GM23338 (cell line): ENCODE measurements around the gene CLSTN2. TPM values are rescaled to one million over a fixed set of nuclear protein-coding genes. Genes with fewer than 3 reads are reported as not detected.

ENCODE experiments used
- ATAC-seq: fragments of 200-7000 bp; cut with Tn5 transposase; 3 replicates; pipeline ENCODE4 v1.9.1; 2020
- DNase-seq: peaks from one replicate; pipeline ENCODE4 v3.0.0-alpha.2; 2015; ENCODE audit warnings: low spot score
- H2AFZ ChIP-seq: fragments of 200-600 bp; sonication (generic); 2 replicates; pipeline ENCODE4 v1.8.0; 2016; ENCODE audit warnings: antibody characterized with exemption, mild to moderate bottlenecking, moderate library complexity
- H3F3A ChIP-seq: fragments of 200-600 bp; sonication (generic); replicated peaks from 2 replicates; pipeline ENCODE4 v1.8.0; 2017; ENCODE audit warnings: antibody characterized with exemption, mixed run types, low read depth
- H3K27ac ChIP-seq: fragments of 200-600 bp; sonication (generic); 2 replicates; pipeline ENCODE4 v1.6.1; 2016; ENCODE audit warnings: low read depth
- H3K27me3 ChIP-seq: fragments of 200-600 bp; sonication (generic); 2 replicates; pipeline ENCODE4 v1.8.0; 2016; ENCODE audit warnings: mild to moderate bottlenecking, mixed run types, moderate library complexity; ENCODE audit not compliant: insufficient read depth
- H3K36me3 ChIP-seq: fragments of 200-600 bp; sonication (generic); 2 replicates; pipeline ENCODE4 v1.8.0; 2016; ENCODE audit warnings: mild to moderate bottlenecking; ENCODE audit not compliant: insufficient read depth
- H3K4me1 ChIP-seq: fragments of 200-600 bp; sonication (generic); 2 replicates; pipeline ENCODE4 v1.8.0; 2016; ENCODE audit warnings: mild to moderate bottlenecking, moderate library complexity; ENCODE audit not compliant: insufficient read depth
- H3K4me2 ChIP-seq: fragments of 200-600 bp; sonication (generic); 2 replicates; pipeline ENCODE4 v1.7.1; 2017; ENCODE audit warnings: mixed run types
- H3K4me3 ChIP-seq: fragments of 200-600 bp; sonication (generic); 2 replicates; pipeline ENCODE4 v1.6.1; 2016; ENCODE audit warnings: mixed run types
- H3K79me2 ChIP-seq: fragments of 200-600 bp; sonication (generic); replicated peaks from 2 replicates; pipeline ENCODE4 v1.8.0; 2017; ENCODE audit warnings: mild to moderate bottlenecking; ENCODE audit not compliant: insufficient read depth
- H3K9me2 ChIP-seq: fragments of 200-600 bp; sonication (generic); 2 replicates; pipeline ENCODE4 v1.8.0; 2017; ENCODE audit not compliant: insufficient read depth
- H4K20me1 ChIP-seq: fragments of 200-600 bp; sonication (generic); replicated peaks from 2 replicates; pipeline ENCODE4 v1.8.0; 2017; ENCODE audit warnings: mild to moderate bottlenecking; ENCODE audit not compliant: insufficient read depth
- H3K27ac Mint-ChIP-seq: 2 replicates; pipeline ENCODE4 v1.8.0; 2020; ENCODE audit warnings: inconsistent platforms, mild to moderate bottlenecking, moderate library complexity, mixed read lengths
- H3K27me3 Mint-ChIP-seq: 3 replicates; pipeline ENCODE4 v1.8.0; 2022; ENCODE audit warnings: low read depth, mild to moderate bottlenecking, moderate library complexity, mixed read lengths, inconsistent platforms; ENCODE audit not compliant: insufficient read depth, poor library complexity
- H3K36me3 Mint-ChIP-seq: 3 replicates; pipeline ENCODE4 v1.8.0; 2021; ENCODE audit warnings: low read depth, mild to moderate bottlenecking, inconsistent platforms, moderate library complexity, mixed read lengths
- H3K4me1 Mint-ChIP-seq: 3 replicates; pipeline ENCODE4 v1.8.0; 2020; ENCODE audit warnings: mild to moderate bottlenecking, inconsistent platforms, mixed read lengths
- H3K4me3 Mint-ChIP-seq: 3 replicates; pipeline ENCODE4 v1.8.0; 2021; ENCODE audit warnings: moderate library complexity, mild to moderate bottlenecking, inconsistent platforms, mixed read lengths
- H3K9me3 Mint-ChIP-seq: 3 replicates; pipeline ENCODE4 v1.8.0; 2020; ENCODE audit warnings: moderate library complexity, mild to moderate bottlenecking, inconsistent platforms, mixed read lengths
- CREB1 ChIP-seq: fragments of 250-450 bp; sonication (Bioruptor Pico); IDR thresholded peaks from 2 replicates; pipeline ENCODE4 v1.5.0; 2020; ENCODE audit warnings: low read depth, mild to moderate bottlenecking, moderate library complexity
- CTCF ChIP-seq, 2 experiments: fragments of 200-600 bp in 1 of 2; sonication (generic) in 1 of 2; conservative IDR thresholded peaks; 2 replicates each; pipeline versions ENCODE4 v1.5.1 to v1.6.1; 2016 to 2017; ENCODE audit warnings: antibody characterized with exemption in 2 of 2, low read depth in 2 of 2, mild to moderate bottlenecking in 2 of 2, moderate library complexity in 1 of 2
- NANOG ChIP-seq: IDR thresholded peaks from 2 replicates; pipeline ENCODE4 v1.6.1; 2016; ENCODE audit warnings: antibody characterized with exemption, borderline replicate concordance
- POLR2AphosphoS5 ChIP-seq: IDR thresholded peaks from 2 replicates; pipeline ENCODE4 v1.6.1; 2016; ENCODE audit warnings: antibody characterized with exemption, low read depth
- ZNF331 ChIP-seq: fragments of 250-450 bp; sonication (Bioruptor Pico); IDR thresholded peaks from 2 replicates; pipeline ENCODE4 v1.5.0; 2020; ENCODE audit warnings: low read depth, mild to moderate bottlenecking, moderate library complexity
- polyA plus RNA-seq: library from polyadenylated mRNA; unstranded; fragments of >200 nt; fragmentation: Nextera tagmentation; extraction: Ambion mirVana; gene quantifications from 2 replicates; pipeline ENCODE4 v1.2.1, GENCODE V29; 2016
- total RNA-seq: library from RNA; depleted of rRNA; stranded (reverse); fragments of >200 nt; shearing (Covaris generic); gene quantifications from 2 replicates; pipeline ENCODE4 v1.2.3, GENCODE V29; 2014
- TF ChIP-seq, protein P1 (sequence below): fragments of 250-450 bp; sonication (Bioruptor Pico); IDR thresholded peaks from 2 replicates; pipeline ENCODE4 v1.5.0; 2020; ENCODE audit warnings: mild to moderate bottlenecking, moderate library complexity
- TF ChIP-seq, protein P2 (sequence below): IDR thresholded peaks from one replicate; pipeline ENCODE4 v1.6.1; 2018; ENCODE audit warnings: antibody characterized with exemption; ENCODE audit not compliant: unreplicated experiment

Gene CLSTN2
- total and polyA plus RNA-seq, 2 experiments from 2014 or later = 0.11 to 0.83 TPM

DNA sequence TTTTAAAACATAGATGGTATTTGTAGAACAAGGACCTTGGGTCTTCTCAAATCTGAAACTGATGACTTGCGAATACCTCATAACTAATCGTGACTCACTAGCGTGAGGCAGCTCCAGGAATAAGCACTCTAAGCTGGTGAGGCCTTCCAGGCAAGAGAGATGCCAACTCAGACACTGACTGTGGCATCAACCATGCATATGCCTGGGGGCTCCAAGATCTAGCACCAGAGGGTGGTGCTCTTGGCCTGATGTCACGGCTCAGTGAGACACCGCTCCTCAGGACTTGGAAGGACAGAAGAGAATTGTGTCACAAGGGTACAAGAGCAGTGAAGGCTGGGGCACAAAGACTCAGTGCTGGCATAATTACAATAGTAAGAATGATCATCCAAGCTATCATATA lies 617.9 kb downstream of the CLSTN2 start:
- Mint-ChIP-seq H3K36me3 (no peaks in the 10 kb centered on the region), H3K27ac (no peak overlapping the region), H3K4me1 (no peaks in the 10 kb centered on the region), H3K4me3 (no peak overlapping the region), H3K27me3 (no peaks in the 10 kb centered on the region), H3K9me3 (no peaks in the 10 kb centered on the region; the same call in 2 of the 3 replicates)
- Histone ChIP-seq H3K9me2 (0 out of 2 replicates have a peak, but pooled peaks cover 8% of the 10 kb centered on the region), H3F3A (no peaks in the 10 kb centered on the region), H2AFZ (no peak overlapping the region), H3K27me3 (no peaks in the 10 kb centered on the region), H3K4me3 (no peak overlapping the region), H3K36me3 (no peaks in the 10 kb centered on the region), H3K4me2 (no peak overlapping the region), H3K4me1 (no peaks in the 10 kb centered on the region), H3K27ac (no peak overlapping the region), H3K79me2 (no peaks in the 10 kb centered on the region), H4K20me1 (no peaks in the 10 kb centered on the region)
- peak in 1 of 2 experiments; percentile 50; a peak in 2 of 4 replicates for TF ChIP-seq CTCF (conservative IDR thresholded peaks at IDR 0.05; ENCODE audit: low read depth in 2 of 2)
- no peak for TF ChIP-seq ZNF331 (CRISPR knock-in tag)
- no peak for TF ChIP-seq NANOG
- TF ChIP-seq, protein P1, sequence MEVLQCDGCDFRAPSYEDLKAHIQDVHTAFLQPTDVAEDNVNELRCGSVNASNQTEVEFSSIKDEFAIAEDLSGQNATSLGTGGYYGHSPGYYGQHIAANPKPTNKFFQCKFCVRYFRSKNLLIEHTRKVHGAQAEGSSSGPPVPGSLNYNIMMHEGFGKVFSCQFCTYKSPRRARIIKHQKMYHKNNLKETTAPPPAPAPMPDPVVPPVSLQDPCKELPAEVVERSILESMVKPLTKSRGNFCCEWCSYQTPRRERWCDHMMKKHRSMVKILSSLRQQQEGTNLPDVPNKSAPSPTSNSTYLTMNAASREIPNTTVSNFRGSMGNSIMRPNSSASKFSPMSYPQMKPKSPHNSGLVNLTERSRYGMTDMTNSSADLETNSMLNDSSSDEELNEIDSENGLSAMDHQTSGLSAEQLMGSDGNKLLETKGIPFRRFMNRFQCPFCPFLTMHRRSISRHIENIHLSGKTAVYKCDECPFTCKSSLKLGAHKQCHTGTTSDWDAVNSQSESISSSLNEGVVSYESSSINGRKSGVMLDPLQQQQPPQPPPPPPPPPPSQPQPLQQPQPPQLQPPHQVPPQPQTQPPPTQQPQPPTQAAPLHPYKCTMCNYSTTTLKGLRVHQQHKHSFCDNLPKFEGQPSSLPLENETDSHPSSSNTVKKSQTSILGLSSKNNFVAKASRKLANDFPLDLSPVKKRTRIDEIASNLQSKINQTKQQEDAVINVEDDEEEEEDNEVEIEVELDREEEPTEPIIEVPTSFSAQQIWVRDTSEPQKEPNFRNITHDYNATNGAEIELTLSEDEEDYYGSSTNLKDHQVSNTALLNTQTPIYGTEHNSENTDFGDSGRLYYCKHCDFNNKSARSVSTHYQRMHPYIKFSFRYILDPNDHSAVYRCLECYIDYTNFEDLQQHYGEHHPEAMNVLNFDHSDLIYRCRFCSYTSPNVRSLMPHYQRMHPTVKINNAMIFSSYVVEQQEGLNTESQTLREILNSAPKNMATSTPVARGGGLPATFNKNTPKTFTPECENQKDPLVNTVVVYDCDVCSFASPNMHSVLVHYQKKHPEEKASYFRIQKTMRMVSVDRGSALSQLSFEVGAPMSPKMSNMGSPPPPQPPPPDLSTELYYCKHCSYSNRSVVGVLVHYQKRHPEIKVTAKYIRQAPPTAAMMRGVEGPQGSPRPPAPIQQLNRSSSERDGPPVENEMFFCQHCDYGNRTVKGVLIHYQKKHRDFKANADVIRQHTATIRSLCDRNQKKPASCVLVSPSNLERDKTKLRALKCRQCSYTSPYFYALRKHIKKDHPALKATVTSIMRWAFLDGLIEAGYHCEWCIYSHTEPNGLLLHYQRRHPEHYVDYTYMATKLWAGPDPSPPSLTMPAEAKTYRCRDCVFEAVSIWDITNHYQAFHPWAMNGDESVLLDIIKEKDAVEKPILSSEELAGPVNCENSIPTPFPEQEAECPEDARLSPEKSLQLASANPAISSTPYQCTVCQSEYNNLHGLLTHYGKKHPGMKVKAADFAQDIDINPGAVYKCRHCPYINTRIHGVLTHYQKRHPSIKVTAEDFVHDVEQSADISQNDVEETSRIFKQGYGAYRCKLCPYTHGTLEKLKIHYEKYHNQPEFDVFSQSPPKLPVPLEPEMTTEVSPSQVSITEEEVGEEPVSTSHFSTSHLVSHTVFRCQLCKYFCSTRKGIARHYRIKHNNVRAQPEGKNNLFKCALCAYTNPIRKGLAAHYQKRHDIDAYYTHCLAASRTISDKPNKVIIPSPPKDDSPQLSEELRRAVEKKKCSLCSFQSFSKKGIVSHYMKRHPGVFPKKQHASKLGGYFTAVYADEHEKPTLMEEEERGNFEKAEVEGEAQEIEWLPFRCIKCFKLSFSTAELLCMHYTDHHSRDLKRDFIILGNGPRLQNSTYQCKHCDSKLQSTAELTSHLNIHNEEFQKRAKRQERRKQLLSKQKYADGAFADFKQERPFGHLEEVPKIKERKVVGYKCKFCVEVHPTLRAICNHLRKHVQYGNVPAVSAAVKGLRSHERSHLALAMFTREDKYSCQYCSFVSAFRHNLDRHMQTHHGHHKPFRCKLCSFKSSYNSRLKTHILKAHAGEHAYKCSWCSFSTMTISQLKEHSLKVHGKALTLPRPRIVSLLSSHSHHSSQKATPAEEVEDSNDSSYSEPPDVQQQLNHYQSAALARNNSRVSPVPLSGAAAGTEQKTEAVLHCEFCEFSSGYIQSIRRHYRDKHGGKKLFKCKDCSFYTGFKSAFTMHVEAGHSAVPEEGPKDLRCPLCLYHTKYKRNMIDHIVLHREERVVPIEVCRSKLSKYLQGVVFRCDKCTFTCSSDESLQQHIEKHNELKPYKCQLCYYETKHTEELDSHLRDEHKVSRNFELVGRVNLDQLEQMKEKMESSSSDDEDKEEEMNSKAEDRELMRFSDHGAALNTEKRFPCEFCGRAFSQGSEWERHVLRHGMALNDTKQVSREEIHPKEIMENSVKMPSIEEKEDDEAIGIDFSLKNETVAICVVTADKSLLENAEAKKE = no peak
- no peak for TF ChIP-seq CREB1 (CRISPR knock-in tag)
- TF ChIP-seq POLR2AphosphoS5 = no peak
- TF ChIP-seq, protein P2, sequence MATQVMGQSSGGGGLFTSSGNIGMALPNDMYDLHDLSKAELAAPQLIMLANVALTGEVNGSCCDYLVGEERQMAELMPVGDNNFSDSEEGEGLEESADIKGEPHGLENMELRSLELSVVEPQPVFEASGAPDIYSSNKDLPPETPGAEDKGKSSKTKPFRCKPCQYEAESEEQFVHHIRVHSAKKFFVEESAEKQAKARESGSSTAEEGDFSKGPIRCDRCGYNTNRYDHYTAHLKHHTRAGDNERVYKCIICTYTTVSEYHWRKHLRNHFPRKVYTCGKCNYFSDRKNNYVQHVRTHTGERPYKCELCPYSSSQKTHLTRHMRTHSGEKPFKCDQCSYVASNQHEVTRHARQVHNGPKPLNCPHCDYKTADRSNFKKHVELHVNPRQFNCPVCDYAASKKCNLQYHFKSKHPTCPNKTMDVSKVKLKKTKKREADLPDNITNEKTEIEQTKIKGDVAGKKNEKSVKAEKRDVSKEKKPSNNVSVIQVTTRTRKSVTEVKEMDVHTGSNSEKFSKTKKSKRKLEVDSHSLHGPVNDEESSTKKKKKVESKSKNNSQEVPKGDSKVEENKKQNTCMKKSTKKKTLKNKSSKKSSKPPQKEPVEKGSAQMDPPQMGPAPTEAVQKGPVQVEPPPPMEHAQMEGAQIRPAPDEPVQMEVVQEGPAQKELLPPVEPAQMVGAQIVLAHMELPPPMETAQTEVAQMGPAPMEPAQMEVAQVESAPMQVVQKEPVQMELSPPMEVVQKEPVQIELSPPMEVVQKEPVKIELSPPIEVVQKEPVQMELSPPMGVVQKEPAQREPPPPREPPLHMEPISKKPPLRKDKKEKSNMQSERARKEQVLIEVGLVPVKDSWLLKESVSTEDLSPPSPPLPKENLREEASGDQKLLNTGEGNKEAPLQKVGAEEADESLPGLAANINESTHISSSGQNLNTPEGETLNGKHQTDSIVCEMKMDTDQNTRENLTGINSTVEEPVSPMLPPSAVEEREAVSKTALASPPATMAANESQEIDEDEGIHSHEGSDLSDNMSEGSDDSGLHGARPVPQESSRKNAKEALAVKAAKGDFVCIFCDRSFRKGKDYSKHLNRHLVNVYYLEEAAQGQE = no peak
- no peak; the same call in 2 of the 3 replicates for ATAC-seq
- peak; percentile 3 for DNase-seq
